Fibroblast of peridontal ligament (primary cell): Measurements from ENCODE around the gene SGPP2.

Experiments used
- DNase-seq: peaks from one replicate; pipeline ENCODE4 v3.0.0-alpha.2; 2010; ENCODE audit errors: extremely low read depth

The SGPP2 gene

GRCh38 chr2:222470802-222471468 lies 46.6 kb downstream of the SGPP2 start:
- DNase-seq = no peak

DNA sequence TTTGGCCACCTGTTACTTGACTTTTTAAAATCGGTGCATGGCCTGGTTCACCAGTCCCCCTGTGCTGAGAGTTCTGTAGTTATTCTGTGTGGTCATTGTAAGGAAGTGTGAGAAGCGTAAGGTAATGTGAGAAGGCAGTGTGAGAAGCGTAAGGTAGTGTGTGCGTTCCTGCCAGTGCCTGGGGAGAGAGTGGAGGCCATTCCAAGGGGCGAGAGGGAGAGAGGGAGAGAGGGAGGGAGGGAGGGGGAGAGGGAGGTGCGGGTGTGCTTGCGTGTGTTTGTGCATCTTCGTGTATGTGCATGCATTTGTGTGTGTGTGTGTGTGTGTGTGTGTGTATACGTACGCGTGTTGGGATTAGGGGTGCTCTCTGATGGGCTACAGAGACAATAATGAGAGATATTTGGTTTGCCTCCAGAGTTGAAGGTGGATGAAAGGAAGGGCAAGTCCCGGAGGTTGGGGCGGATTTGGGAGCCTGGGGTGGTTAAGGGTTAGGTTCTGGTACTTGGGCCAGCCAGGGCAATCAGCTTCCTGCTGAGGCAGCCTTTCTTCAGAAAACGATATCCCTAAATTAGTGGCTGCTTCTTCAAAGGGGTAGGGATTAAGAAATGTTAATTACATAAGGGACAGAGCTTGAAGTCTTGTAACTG lies 53.7 kb downstream of the SGPP2 start:
- no peak for DNase-seq

DNA sequence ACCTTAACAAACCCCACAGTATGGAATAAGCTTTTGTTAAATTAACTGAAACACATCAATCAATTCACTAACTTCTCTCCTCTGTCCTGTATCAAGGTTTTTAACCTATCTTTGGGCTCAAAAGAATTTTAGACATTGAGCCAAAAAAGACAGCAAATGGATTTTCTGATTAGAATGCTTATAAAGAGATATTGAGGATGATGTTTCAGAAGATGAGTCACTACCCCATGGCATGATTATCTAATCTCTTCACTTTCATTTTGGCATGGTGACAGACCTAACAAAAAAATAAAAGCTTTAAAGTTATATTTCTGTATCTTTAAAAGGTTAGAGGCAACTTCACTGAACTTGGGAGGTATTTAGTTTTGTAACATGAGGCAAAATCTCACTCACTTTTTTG lies 55.5 kb downstream of the SGPP2 start:
- DNase-seq = no peak

DNA sequence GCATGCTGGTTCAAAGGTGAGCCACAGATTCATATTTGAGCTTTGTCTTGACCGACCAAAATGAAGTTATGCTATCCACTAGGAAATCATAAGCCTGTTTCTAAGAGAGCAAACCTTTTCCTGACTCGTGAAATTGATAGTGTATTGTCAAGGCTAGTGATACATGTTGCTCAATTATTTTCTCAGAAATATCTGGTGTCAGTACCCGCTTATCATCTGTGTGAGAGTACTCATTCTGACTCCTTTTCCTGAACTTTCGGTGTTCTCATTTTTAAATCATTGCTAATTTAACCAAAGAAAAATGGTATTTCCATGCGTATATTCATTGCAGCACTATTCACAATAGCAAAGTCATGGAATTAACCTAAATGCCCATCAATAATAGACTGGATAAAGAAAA lies 56.2 kb downstream of the SGPP2 start:
- no peak for DNase-seq

DNA sequence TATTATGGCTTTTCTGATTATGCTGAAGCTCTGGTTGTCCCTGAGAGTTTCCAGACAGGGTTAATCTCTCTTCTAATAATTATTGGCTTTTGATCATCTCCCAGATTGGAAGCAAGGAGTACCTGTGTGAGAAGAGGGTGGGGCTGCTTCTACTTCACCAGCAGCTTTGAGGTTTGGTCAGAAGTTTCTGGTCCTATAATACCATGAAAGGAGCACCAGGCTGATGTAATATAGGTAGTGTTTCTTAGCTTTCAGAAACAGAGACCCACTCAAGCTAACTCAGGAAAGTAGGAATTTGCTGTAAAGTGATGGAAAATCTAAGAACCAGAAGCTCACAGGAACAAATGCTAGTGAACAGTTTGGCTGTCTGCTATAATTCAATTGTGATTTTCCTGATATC lies 57.6 kb downstream of the SGPP2 start:
- DNase-seq = no peak

DNA sequence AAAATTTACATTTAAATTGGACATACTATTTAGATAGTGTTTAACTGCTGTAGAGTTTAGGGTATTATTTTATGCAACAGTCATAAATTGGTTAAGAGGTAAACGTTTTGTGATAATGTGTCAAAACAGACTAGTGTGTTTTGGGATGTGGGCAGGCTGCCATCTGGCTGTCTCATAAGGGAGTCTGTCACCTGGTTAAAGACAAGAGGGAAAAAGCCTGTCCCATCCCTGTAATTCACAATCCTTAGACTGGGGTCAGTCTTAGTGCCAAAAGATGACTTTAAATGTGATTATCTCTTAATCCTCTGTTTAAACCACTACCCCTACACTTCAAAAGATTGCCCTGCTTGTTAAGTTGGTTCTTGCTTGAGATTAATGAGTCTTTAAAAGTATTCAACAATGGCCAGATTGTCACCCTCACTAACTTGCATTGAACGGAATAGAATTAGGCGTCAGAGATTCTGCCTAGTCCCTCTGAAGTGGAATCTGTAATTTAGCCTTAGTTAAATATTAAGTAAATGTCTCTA lies 59.2 kb downstream of the SGPP2 start:
- no peak for DNase-seq

- DNase-seq = no peak
Measured at GRCh38 chr2:222485367-222486211, 61.2 kb downstream of the SGPP2 start.

DNA sequence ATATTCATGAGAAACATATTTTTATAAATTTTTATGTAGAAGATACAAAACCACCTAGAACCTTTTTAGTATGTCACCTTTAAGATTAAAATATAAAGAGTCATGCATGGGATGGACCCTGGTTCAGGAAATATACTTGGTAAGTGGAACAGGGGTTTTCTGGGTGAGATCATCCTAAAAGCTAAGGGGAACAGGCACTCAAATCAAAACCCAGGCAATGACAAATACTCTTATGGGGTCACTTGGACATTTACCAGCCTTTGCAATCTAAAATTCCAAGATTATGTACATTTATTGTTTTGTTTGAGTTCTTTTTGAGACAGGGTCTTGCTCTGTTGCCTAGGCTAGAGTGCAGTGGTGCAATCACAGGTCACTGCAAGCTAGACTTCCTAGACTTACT lies 65.8 kb downstream of the SGPP2 start:
- no peak for DNase-seq

GRCh38 chr2:222492683-222493082 lies 68.3 kb downstream of the SGPP2 start:
- DNase-seq = no peak

DNA sequence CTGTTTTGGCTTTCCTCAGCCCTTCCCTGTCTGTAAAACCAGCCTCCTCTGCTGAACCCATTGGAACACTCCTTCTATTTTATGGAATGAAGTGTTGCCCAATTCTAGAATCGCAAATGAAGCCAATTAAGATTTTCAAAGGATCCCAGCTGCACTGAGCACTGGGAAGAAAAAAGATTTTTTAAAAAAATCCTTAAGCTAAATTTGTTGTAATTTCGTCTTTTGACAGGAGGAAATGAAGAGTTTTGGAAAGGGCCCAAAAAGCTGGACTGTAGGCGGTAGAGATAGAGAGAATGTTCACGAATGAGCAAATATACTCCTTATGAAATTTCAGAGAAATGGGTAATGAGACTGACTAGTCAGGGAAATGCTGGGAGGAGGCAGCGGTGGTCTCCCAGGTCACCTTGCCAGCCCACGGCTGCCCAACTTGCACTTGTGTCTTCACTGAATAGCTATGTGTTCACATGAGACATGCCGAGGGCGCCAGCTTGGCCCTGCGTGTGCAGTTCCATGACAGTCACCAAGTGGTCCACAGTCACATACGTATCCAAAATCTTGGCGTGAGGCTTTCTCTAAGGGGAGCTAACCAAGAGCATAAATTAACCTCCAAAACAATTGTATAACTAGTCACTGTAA lies 69.9 kb downstream of the SGPP2 start:
- DNase-seq = no peak

- DNase-seq = no peak
Measured at GRCh38 chr2:222495388-222495787, 71.0 kb downstream of the SGPP2 start.

DNA sequence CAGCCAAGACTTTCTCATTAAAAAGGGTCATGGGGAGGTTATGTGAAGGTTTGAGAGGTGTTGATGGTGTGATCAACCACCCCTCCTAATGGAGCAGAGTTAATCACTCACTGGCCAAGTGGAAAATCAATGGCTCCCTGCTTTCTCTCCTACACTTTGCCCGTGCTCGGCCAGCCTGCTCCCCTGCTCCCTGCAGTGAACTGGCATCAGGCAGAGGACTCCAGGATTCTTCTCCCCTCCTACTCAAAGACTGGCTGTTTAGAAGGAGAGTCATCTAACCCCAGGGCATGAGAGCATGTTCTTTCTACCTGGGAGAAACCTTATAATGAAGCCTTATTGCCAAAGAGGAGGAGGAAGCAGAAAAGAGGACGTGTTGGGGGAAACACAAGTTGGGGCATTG lies 74.9 kb downstream of the SGPP2 start:
- DNase-seq = no peak

DNA sequence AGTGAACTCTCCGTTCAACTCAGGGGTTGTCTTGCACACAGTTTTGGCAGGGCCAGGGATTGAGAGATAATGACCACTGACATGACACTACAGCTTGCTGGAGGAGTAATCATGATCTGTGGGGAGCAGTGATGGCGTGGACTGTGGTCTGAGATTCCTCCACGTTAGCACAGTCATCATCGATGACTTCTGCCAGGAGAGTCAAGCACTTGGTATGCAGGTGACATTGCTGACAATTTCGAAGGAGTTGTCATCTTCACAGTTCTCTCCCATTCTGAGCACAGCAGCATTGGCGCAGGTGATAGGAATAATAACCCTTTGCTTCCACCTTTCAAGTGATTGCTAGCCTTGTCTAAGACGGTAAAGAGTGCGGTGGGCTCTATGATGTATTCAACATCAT lies 79.8 kb downstream of the SGPP2 start:
- DNase-seq = no peak

DNA sequence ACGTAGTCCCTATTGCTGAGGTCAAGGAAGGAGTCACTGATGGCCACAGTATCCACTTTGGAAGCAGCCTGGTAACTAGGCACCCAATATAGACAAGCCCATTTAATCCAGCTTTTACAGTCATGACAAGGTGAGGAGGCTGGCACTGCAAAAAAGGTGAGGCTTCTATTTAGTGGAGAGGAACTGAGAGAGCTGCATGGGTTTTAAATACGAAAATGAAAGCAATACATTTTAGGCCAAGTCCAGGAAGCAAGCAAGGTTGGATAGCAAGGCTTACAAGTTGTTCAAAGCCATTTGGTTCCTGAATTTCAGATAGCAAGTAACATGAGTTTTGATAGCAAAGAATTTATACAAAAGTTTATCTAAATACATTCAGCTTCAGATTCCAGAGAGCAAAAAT lies 80.4 kb downstream of the SGPP2 start:
- no peak for DNase-seq

- DNase-seq = no peak
Measured at GRCh38 chr2:222506230-222506935, 82.0 kb downstream of the SGPP2 start.

- DNase-seq = no peak
Measured at GRCh38 chr2:222514901-222515300, 90.6 kb downstream of the SGPP2 start.

DNA sequence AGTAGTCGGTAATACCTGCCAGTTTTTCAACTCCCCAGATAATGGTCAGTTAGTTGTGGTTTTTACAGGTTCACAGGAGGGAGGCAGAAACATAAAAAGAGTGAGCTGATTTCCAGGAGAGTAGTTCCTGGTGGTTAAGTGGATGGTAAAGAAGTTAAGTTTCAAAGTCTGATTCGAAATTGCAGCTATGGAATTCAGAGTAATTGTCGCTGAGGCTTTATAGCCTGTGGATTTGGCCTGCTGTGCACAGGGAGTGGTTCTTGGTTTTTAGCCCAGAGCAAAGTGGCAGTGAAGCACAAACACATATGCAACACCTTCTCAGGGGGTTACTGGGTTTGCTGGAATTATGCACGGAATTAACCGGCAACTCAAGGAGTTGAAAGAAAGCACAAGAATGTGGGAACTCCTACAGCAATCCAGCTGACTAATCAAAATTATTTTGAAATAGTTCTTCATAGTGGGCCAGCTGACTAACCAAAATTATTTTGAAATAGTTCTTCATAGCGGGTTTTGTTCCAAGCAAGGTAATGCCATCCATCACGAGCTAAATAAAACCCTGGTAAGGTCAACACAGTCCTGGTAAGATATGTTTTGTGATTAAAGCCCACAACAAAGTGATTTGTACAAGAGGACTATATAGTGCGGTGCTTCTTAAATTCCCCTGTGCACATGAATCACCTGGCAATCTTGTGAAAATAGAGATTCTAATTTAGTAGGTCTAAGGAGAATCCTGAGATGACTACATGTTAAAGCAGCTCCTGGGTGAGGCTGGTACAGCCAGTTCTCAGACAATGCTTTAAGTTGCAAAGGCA lies 94.4 kb downstream of the SGPP2 start:
- peak; percentile 42 for DNase-seq

DNA sequence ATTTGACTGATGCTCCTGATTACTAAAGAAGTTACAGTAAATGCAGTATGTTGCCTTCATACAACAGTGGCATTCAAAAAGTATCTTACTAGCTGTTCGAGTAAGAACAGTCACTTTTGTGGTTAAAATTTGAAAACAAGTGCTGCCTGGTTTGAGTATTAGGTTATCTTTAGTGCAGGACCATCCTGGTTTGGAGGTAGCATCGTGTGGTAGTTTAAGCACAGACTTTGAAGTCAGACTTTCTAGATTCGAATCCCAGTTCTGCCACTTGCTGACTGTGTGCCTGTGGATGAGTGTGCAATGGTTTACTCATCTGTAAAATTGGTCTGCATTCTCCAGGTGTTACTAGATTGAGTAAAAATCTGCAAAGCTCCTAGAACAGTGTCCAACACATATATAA lies 96.8 kb downstream of the SGPP2 start:
- DNase-seq = no peak

DNA sequence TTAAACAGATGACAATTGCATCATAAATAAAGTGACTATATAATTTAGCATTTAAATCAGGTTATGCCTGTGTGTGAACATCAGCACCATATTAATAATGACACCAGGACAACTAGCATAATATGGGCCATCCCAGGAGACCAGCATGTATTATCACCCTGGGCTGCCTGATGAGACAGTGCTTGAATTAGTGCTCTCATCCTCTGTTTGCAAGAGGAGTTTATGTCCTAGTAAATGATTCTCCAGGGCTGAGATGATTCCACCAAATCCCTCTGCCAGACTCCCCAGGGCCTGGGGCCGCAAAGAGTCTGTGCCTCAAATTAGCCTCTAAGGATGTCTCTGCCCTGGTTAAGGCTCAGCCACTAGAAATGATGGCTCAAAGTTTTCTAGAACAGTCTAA lies 97.7 kb downstream of the SGPP2 start:
- no peak for DNase-seq

GRCh38 chr2:222523783-222524544 lies 99.6 kb downstream of the SGPP2 start:
- no peak for DNase-seq
